GM15510 (cell line): Measurements from ENCODE around the gene ATG9A.

Experiments
- POLR2A ChIP-seq: IDR thresholded peaks from 3 replicates; pipeline ENCODE4 v1.6.1; 2011; ENCODE audit warnings: borderline replicate concordance; ENCODE audit not compliant: insufficient read length; ENCODE audit errors: extremely low read depth

The ATG9A gene, protein sequence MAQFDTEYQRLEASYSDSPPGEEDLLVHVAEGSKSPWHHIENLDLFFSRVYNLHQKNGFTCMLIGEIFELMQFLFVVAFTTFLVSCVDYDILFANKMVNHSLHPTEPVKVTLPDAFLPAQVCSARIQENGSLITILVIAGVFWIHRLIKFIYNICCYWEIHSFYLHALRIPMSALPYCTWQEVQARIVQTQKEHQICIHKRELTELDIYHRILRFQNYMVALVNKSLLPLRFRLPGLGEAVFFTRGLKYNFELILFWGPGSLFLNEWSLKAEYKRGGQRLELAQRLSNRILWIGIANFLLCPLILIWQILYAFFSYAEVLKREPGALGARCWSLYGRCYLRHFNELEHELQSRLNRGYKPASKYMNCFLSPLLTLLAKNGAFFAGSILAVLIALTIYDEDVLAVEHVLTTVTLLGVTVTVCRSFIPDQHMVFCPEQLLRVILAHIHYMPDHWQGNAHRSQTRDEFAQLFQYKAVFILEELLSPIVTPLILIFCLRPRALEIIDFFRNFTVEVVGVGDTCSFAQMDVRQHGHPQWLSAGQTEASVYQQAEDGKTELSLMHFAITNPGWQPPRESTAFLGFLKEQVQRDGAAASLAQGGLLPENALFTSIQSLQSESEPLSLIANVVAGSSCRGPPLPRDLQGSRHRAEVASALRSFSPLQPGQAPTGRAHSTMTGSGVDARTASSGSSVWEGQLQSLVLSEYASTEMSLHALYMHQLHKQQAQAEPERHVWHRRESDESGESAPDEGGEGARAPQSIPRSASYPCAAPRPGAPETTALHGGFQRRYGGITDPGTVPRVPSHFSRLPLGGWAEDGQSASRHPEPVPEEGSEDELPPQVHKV

GRCh38 chr2:219229305-219230058, at the start of gene ATG9A, which contains the start of gene ANKZF1:
TSS of gene ATG9A (minus strand) at chr2:219229636. CDS start at chr2:219228024, 1,612 bp downstream.
TSS of gene ANKZF1 (plus strand) at chr2:219229806. CDS start at chr2:219230258, 452 bp downstream.
- peak; percentile 85 for TF ChIP-seq POLR2A

- no peak for TF ChIP-seq POLR2A
These were observed 49.3 kb upstream of the ATG9A start for GRCh38 chr2:219278655-219279150.

DNA sequence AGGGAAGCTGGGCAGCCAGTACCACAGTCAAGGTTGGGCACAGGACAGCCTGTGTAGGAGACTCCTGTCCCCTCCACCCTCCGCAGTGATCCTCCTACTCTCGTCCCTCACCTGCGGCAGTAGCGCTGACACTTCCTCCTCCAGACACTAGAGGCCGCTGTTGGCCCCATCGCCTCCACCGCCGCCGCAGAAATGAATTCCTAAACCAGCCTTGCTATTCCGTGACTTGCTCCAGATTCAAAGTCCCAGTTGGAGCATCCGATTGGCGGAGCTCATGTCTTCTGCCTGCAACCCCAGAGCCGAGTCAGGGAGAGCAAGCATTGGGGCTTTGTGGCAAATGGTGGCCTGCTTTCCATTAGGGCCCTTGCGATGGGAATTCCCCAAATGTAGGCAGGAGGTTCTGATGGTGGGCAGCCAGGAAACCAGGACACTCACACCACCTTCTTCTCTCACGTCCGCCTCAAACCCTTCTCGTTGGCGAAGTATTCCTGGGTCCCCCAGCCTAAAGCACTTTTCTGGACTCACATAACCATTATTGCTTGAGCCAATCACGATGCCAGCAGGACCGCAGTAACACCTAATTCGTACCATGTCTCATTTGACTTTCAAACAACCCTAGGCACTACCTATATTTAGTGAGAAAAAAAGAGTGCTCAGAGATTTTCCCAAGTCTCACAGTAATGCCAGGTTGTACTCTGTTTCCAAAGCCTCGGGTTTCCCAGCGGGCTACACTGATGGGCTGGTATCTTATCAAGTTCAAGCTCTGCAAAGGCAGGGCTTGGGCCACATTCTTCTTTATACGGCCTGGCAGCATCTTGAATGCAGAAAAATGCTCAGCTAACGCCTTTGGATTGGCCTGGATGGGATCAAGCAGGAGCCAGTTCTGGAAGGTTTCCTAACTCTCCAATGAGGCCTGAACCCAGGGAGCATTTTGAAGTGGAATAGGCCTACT, 48.5 kb upstream of the ATG9A start:
- TF ChIP-seq POLR2A: peak; percentile 31

- TF ChIP-seq POLR2A: no peak
These were observed 45.0 kb upstream of the ATG9A start for GRCh38 chr2:219274361-219274921.

- TF ChIP-seq POLR2A: no peak
These were observed 44.5 kb upstream of the ATG9A start for GRCh38 chr2:219273937-219274336.

- no peak for TF ChIP-seq POLR2A
These were observed 43.6 kb upstream of the ATG9A start for GRCh38 chr2:219272995-219273394.

DNA sequence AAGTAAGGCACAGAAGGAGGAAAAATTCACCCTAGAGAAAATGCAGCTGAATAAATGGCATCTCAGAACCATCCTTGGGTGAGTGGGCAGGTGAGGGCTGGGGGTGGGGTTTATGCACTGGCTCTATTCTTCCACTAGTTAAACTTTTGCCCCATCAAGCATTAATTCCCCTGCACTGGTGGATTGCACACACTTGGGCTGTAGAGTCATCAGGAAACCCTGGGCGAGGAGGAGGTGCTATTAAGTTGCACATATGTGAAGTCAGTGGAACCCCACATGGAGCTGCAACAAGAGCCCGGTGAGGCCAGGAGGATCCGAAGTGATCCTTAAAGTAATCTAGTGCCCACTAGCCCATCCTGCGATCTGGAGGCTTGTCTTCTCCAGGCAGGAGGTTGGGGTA, 42.9 kb upstream of the ATG9A start:
- TF ChIP-seq POLR2A: no peak

DNA sequence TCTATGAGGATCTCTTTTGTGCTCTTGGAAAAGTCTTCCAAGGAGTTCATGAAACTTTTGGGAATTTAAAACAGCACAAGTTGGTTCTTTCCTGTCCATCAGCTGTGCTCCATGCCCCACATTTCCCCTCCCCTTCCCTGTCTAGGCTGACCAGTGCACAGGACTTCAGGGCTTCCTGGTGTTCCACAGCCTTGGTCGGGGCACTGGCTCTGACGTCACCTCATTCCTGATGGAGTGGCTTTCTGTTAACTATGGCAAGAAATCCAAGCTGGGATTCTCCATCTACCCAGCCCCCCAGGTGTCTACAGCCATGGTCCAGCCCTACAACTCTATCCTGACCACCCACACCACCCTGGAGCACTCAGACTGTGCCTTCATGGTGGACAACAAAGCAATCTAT, 41.6 kb upstream of the ATG9A start:
- TF ChIP-seq POLR2A: no peak

DNA sequence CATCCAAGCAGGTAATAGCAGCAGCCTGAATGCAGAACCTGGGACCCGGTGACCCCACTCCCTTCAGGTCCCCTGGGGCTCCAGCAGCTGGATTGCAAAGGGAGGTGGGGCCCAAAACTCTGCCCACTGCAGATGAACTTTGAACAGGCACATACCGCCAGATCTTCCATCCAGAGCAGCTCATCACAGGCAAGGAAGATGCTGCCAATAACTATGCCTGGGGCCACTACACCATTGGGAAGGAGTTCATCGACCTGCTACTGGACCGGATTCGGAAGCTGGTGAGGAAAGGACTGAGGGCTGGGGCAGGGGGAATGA, 40.6 kb upstream of the ATG9A start:
- TF ChIP-seq POLR2A: no peak

DNA sequence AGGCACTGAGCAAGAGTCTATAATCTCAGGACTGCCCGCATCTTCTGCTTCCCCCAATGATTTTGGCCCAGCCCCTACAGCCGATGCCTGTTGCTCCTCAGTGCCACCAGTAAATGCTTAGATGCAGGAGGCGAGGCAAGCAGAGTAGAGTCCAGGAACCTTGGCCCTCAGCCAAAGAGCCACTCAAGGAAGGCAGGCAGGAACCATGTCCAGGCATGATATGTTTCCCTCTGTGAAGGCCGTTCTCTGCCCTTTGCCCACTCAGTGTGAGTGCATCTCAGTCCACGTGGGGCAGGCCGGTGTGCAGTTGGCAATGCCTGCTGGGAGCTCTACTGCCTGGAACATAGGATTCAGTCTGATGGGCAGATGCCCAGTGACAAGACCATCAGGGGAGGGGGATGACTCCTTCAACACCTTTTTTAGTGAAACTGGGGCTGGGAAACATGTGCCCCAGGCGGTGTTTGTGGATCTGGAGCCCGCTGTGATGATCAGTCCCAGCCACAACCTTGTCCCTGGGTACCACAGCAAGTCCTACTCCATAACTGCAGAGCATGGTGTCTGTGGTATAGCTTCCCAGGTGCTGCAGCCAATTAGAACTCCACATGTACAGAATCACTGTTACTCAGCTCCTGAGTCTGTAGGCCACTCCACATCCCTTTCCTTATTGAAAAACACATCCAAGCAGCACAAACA, 40.1 kb upstream of the ATG9A start:
- no peak for TF ChIP-seq POLR2A

- TF ChIP-seq POLR2A: no peak
These were observed 38.9 kb upstream of the ATG9A start for GRCh38 chr2:219268294-219268693.

- no peak for TF ChIP-seq POLR2A
These were observed 37.5 kb upstream of the ATG9A start for GRCh38 chr2:219266886-219267285.

DNA sequence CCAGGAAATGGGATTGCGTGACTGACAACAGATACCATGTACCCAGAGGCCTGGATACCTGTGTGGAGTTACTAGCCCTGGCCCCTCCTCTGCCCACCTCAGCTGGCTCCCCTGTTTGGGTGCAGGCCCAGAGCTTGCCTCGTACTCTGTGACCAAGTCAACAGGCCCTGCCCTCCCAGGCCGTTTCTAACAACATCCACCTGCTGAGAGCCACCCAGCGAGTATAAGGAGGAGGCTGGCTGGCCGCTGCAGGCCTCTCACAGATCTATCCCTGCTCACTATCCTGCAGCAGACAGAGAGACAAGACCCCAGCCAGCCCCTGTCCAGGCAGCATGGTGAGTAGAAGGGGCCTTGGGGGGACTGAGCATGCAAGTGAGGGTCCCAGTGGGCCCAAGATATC, 36.8 kb upstream of the ATG9A start:
- TF ChIP-seq POLR2A: no peak

- TF ChIP-seq POLR2A: no peak
These were observed 31.8 kb upstream of the ATG9A start for GRCh38 chr2:219261024-219261855.
